ENCODE data around the gene F11. TPM values are rescaled to one million over a fixed set of nuclear protein-coding genes. Genes with fewer than 3 reads are reported as not detected.
A peak's percentile ranks its signal among the peaks of the same experiment; 100 is the strongest.

Gene F11
- total RNA-seq, 1 donor from 2014 or later, result not detected

DNA sequence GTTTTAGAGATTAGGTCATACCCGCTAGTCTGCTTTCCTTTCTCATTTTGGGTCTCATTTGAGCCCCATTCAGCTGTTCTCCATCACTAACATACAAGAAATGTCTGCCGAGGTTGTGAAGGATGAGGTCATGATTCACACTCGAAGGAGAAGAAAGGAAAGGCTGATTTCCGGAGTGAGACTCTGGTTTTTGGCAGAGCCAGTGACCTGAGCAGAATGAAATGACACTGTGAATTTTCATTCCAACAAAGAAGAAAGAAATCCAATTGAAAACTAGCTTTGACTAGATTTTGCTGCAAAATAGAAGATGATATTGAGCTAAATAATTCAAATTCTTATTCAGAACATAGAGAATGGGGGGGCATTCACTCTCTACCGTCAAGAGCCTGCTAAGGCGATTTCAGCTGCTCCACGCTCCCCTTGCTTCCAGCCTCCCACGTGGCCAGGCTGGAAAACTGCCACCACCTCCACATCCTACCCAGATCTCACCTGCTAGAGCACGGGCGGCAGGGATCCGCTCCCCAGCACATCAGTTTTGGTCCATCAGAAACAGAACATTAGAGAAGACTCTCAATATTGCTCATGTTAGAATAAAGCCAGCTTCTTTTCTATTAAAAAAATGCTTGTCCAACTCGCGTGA is 39.0 kb downstream of the F11 start:
- Mint-ChIP-seq H3K4me3 (no peak overlapping the region), H3K4me1 (no peaks in the 10 kb centered on the region), H3K27ac (no peak overlapping the region), H3K9me3 (no peaks in the 10 kb centered on the region), H3K36me3 (no peaks in the 10 kb centered on the region), H3K27me3 (ENCODE audit: insufficient read depth, low read depth) (no peaks in the 10 kb centered on the region)
- H3K27ac ChIP-seq, result no peak overlapping the region
- H3K79me2 ChIP-seq (ENCODE audit: low read depth), result no peaks in the 10 kb centered on the region
- no peaks in the 10 kb centered on the region for H3F3A ChIP-seq (ENCODE audit: low read depth)
- no peaks in the 10 kb centered on the region for H3K36me3 ChIP-seq
- no peaks in the 10 kb centered on the region for H3K27me3 ChIP-seq
- DNase-seq (ENCODE audit: low spot score), result no peak
- H3K9me3 ChIP-seq (ENCODE audit: low read depth), result no peaks in the 10 kb centered on the region
- H2AFZ ChIP-seq (replicated peaks), result peak overlapping the region; percentile 8
- TF ChIP-seq EZH2phosphoT487 (IDR thresholded peaks at IDR 0.05), result no peak
- no peak for TF ChIP-seq EZH2 (IDR thresholded peaks at IDR 0.05)
- TF ChIP-seq, protein P1, sequence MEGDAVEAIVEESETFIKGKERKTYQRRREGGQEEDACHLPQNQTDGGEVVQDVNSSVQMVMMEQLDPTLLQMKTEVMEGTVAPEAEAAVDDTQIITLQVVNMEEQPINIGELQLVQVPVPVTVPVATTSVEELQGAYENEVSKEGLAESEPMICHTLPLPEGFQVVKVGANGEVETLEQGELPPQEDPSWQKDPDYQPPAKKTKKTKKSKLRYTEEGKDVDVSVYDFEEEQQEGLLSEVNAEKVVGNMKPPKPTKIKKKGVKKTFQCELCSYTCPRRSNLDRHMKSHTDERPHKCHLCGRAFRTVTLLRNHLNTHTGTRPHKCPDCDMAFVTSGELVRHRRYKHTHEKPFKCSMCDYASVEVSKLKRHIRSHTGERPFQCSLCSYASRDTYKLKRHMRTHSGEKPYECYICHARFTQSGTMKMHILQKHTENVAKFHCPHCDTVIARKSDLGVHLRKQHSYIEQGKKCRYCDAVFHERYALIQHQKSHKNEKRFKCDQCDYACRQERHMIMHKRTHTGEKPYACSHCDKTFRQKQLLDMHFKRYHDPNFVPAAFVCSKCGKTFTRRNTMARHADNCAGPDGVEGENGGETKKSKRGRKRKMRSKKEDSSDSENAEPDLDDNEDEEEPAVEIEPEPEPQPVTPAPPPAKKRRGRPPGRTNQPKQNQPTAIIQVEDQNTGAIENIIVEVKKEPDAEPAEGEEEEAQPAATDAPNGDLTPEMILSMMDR (IDR thresholded peaks at IDR 0.05), result no peak
- H3K4me3 ChIP-seq, result no peak overlapping the region
- H4K20me1 ChIP-seq (ENCODE audit: low read depth), result no peaks in the 10 kb centered on the region
- no peaks in the 10 kb centered on the region for H3K4me1 ChIP-seq
- no peak overlapping the region for H3K4me2 ChIP-seq
- H3K9ac ChIP-seq, result no peak overlapping the region

DNA sequence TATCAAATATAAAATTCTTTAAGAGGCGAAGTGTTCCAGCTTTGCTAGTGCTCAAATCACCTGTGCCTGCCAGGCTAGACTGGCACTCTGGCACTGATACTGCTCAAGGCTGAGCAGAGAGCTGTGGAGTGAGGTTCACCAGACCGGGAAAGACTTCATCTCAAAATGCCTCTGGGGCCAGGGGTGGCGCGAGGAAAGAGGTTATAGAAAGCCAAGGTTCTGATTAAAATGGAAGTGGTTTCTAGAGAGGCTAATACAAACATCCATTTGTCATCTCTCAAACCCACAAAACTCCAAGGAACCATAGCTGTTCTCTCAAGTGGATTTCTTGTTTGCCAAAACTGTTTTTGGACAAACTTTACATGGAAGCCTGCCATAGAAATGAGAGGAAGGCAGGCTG is 41.5 kb downstream of the F11 start:
- Mint-ChIP-seq H3K36me3 (no peaks in the 10 kb centered on the region), H3K4me3 (no peak overlapping the region), H3K27ac (no peak overlapping the region), H3K9me3 (no peaks in the 10 kb centered on the region), H3K4me1 (no peaks in the 10 kb centered on the region), H3K27me3 (ENCODE audit: insufficient read depth, low read depth) (no peaks in the 10 kb centered on the region)
- H3K27ac ChIP-seq, result no peak overlapping the region
- TF ChIP-seq EZH2 (IDR thresholded peaks at IDR 0.05), result no peak
- TF ChIP-seq EZH2phosphoT487 (IDR thresholded peaks at IDR 0.05), result no peak
- TF ChIP-seq, protein P1 (IDR thresholded peaks at IDR 0.05), result no peak
- no peak for DNase-seq (ENCODE audit: low spot score)
- no peaks in the 10 kb centered on the region for H3K36me3 ChIP-seq
- H3K4me2 ChIP-seq, result no peak overlapping the region
- H3K9me3 ChIP-seq (ENCODE audit: low read depth), result no peaks in the 10 kb centered on the region
- no peaks in the 10 kb centered on the region for H3K79me2 ChIP-seq (ENCODE audit: low read depth)
- H4K20me1 ChIP-seq (ENCODE audit: low read depth), result no peaks in the 10 kb centered on the region
- no peak overlapping the region for H2AFZ ChIP-seq (replicated peaks)
- no peaks in the 10 kb centered on the region for H3K27me3 ChIP-seq
- H3K9ac ChIP-seq, result no peak overlapping the region
- H3F3A ChIP-seq (ENCODE audit: low read depth), result no peaks in the 10 kb centered on the region
- H3K4me1 ChIP-seq, result no peaks in the 10 kb centered on the region
- no peak overlapping the region for H3K4me3 ChIP-seq

DNA sequence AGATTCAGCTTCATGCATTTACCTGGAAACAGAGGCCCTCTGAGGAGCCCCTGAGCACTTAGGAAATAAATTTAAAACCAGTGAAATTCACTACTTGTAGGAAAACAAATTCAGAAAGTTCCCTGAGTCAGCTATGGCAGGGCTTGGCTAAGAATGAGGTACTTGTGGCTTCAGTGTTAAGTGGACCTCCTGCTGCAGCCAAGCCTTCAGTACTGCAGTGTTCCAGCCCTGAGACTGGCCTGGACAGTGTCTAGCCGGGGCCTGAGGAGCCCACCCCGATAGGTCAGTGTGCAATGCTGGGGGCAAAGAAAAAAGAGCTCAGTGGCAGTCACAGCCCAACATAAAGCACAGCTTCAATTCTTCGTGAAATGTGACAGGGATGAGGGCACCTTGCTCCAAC is 41.9 kb downstream of the F11 start:
- no peak overlapping the region for H3K27ac Mint-ChIP-seq
- Histone ChIP-seq H2AFZ (replicated peaks) (no peak overlapping the region), H3K4me2 (no peak overlapping the region), H3K36me3 (no peaks in the 10 kb centered on the region), H3K27ac (no peak overlapping the region), H3K4me1 (no peaks in the 10 kb centered on the region), H3K79me2 (ENCODE audit: low read depth) (no peaks in the 10 kb centered on the region), H3K9me3 (ENCODE audit: low read depth) (no peaks in the 10 kb centered on the region), H3K27me3 (no peaks in the 10 kb centered on the region), H3F3A (ENCODE audit: low read depth) (no peaks in the 10 kb centered on the region), H4K20me1 (ENCODE audit: low read depth) (no peaks in the 10 kb centered on the region), H3K4me3 (no peak overlapping the region), H3K9ac (no peak overlapping the region)
- no peaks in the 10 kb centered on the region for H3K27me3 Mint-ChIP-seq (ENCODE audit: insufficient read depth, low read depth)
- H3K9me3 Mint-ChIP-seq, result no peaks in the 10 kb centered on the region
- no peak for DNase-seq (ENCODE audit: low spot score)
- H3K4me1 Mint-ChIP-seq, result no peaks in the 10 kb centered on the region
- H3K36me3 Mint-ChIP-seq, result no peaks in the 10 kb centered on the region
- TF ChIP-seq EZH2 (IDR thresholded peaks at IDR 0.05), result no peak
- TF ChIP-seq, protein P1 (IDR thresholded peaks at IDR 0.05), result no peak
- TF ChIP-seq EZH2phosphoT487 (IDR thresholded peaks at IDR 0.05), result no peak
- H3K4me3 Mint-ChIP-seq, result no peak overlapping the region
